Cardiac muscle cell (in vitro differentiated cells and primary cell): ENCODE measurements around the gene MYO19. TPM values are rescaled to one million over a fixed set of nuclear protein-coding genes. Genes with fewer than 3 reads are reported as not detected.

Experiments
- DNase-seq, 2 donors: peaks; one replicate each; pipeline versions ENCODE4 v3.0.0 to v3.0.0-alpha.2; 2010 to 2017; ENCODE audit warnings: low read depth in 1 of 2, low spot score in 1 of 2
- H3K27ac ChIP-seq: fragments of 200-600 bp; sonication (generic); 2 replicates; pipeline ENCODE4 v1.5.1; 2016
- H3K27me3 ChIP-seq: fragments of 200-600 bp; sonication (generic); 2 replicates; pipeline ENCODE4 v1.6.0; 2016; ENCODE audit warnings: control low read depth
- H3K36me3 ChIP-seq: fragments of 200-600 bp; sonication (generic); 2 replicates; pipeline ENCODE4 v1.5.1; 2016; ENCODE audit warnings: control low read depth
- H3K4me1 ChIP-seq: fragments of 200-600 bp; sonication (generic); 2 replicates; pipeline ENCODE4 v1.8.1; 2017; ENCODE audit warnings: low read depth, mild to moderate bottlenecking, mixed run types
- H3K4me3 ChIP-seq: fragments of 200-600 bp; sonication (generic); 2 replicates; pipeline ENCODE4 v1.5.1; 2016; ENCODE audit warnings: mild to moderate bottlenecking
- H3K9me3 ChIP-seq: fragments of 200-600 bp; sonication (generic); 2 replicates; pipeline ENCODE4 v1.5.1; 2017; ENCODE audit warnings: low read depth, mild to moderate bottlenecking, control low read depth
- CTCF ChIP-seq: IDR thresholded peaks from 2 replicates; pipeline ENCODE4 v1.5.1; 2012; ENCODE audit warnings: low read depth, mild to moderate bottlenecking, low read length
- polyA plus RNA-seq: library from polyadenylated mRNA; unstranded; fragments of >200 nt; fragmentation: Nextera tagmentation; extraction: Ambion mirVana; gene quantifications from 2 replicates; pipeline ENCODE4 v1.2.1, GENCODE V29; 2016
- total RNA-seq: library from RNA; depleted of rRNA; stranded (reverse); fragments of >200 nt; gene quantifications from 2 replicates; pipeline ENCODE4 v1.2.3, GENCODE V29; 2016

Gene MYO19
- total and polyA plus RNA-seq, 2 experiments from 2014 or later = 21.0 to 50.8 TPM

GRCh38 chr17:36566081-36566480, 31.4 kb upstream of the MYO19 start:
- peaks cover 60% of the 10 kb centered on the region for H3K36me3 ChIP-seq

GRCh38 chr17:36553459-36553858, 18.8 kb upstream of the MYO19 start:
- Histone ChIP-seq H3K27me3 (no peaks in the 10 kb centered on the region), H3K4me1 (no peaks in the 10 kb centered on the region), H3K36me3 (peaks cover 24% of the 10 kb centered on the region), H3K4me3 (no peak overlapping the region), H3K27ac (no peak overlapping the region), H3K9me3 (no peaks in the 10 kb centered on the region)
- TF ChIP-seq CTCF = no peak
- no peak for DNase-seq

More at GRCh38 chr17:36566081-36566480, 31.4 kb upstream of the MYO19 start:
- H3K27me3 ChIP-seq = no peaks in the 10 kb centered on the region
- no peak overlapping the region for H3K27ac ChIP-seq
- peak in 1 of 2 donors; percentile 70 for DNase-seq
- no peaks in the 10 kb centered on the region for H3K4me1 ChIP-seq
- no peak for TF ChIP-seq CTCF
- no peaks in the 10 kb centered on the region for H3K9me3 ChIP-seq
- H3K4me3 ChIP-seq = no peak overlapping the region

- no peaks in the 10 kb centered on the region for H3K27me3 ChIP-seq
- no peak for DNase-seq
- peaks cover 16% of the 10 kb centered on the region for H3K4me1 ChIP-seq
- no peaks in the 10 kb centered on the region for H3K9me3 ChIP-seq
- TF ChIP-seq CTCF = no peak
- H3K36me3 ChIP-seq = peaks cover 3% of the 10 kb centered on the region
- H3K27ac ChIP-seq = no peak overlapping the region
- H3K4me3 ChIP-seq = no peak overlapping the region
These were observed 16.1 kb upstream of the MYO19 start for GRCh38 chr17:36550491-36551417.

- Histone ChIP-seq H3K27me3 (no peaks in the 10 kb centered on the region), H3K9me3 (no peaks in the 10 kb centered on the region), H3K27ac (peak overlapping the region; percentile 96), H3K4me1 (peaks cover 19% of the 10 kb centered on the region), H3K36me3 (no peaks in the 10 kb centered on the region), H3K4me3 (peak overlapping the region; percentile 72)
- no peak for DNase-seq
- TF ChIP-seq CTCF = no peak
These were observed 13.1 kb upstream of the MYO19 start for GRCh38 chr17:36547776-36548175.

GRCh38 chr17:36546418-36547093, 11.9 kb upstream of the MYO19 start:
- peaks cover 19% of the 10 kb centered on the region for H3K4me1 ChIP-seq
- TF ChIP-seq CTCF = no peak
- peak overlapping the region; percentile 72 for H3K4me3 ChIP-seq
- DNase-seq = peak in 1 of 2 donors; percentile 14
- H3K36me3 ChIP-seq = no peaks in the 10 kb centered on the region
- no peaks in the 10 kb centered on the region for H3K9me3 ChIP-seq
- peak overlapping the region; percentile 96 for H3K27ac ChIP-seq
- no peaks in the 10 kb centered on the region for H3K27me3 ChIP-seq
